Tibial nerve (tissue), 4 donors: ENCODE measurements around the gene PRKCZ.

Source experiments
- EP300 ChIP-seq, 2 donors: sonication (generic); formaldehyde crosslinking; IDR thresholded peaks; one replicate each; pipeline ENCODE4 v1.6.1; 2017; ENCODE audit warnings: antibody characterized with exemption in 2 of 2, mild to moderate bottlenecking in 1 of 2
- POLR2A ChIP-seq, 2 donors: fragments of 450-650 bp; IDR thresholded peaks; one replicate each; pipeline ENCODE4 v1.6.1; 2017; ENCODE audit warnings: antibody characterized with exemption in 2 of 2, mild to moderate bottlenecking in 2 of 2, moderate library complexity in 2 of 2
- TF ChIP-seq, protein P1 (sequence below), 5 experiments: fragments of 200-600 bp in 3 of 5; fragments of 450-650 bp in 2 of 5; sonication (generic) in 3 of 5; IDR thresholded peaks; one replicate each; pipeline ENCODE4 v1.5.1; 2016 to 2019; ENCODE audit warnings: antibody characterized with exemption in 5 of 5, mild to moderate bottlenecking in 3 of 5, moderate library complexity in 2 of 5

- TF ChIP-seq, protein P1, sequence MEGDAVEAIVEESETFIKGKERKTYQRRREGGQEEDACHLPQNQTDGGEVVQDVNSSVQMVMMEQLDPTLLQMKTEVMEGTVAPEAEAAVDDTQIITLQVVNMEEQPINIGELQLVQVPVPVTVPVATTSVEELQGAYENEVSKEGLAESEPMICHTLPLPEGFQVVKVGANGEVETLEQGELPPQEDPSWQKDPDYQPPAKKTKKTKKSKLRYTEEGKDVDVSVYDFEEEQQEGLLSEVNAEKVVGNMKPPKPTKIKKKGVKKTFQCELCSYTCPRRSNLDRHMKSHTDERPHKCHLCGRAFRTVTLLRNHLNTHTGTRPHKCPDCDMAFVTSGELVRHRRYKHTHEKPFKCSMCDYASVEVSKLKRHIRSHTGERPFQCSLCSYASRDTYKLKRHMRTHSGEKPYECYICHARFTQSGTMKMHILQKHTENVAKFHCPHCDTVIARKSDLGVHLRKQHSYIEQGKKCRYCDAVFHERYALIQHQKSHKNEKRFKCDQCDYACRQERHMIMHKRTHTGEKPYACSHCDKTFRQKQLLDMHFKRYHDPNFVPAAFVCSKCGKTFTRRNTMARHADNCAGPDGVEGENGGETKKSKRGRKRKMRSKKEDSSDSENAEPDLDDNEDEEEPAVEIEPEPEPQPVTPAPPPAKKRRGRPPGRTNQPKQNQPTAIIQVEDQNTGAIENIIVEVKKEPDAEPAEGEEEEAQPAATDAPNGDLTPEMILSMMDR (IDR thresholded peaks at IDR 0.05), result no peak
- no peak for TF ChIP-seq POLR2A (IDR thresholded peaks at IDR 0.05)
- TF ChIP-seq EP300 (IDR thresholded peaks at IDR 0.05), result no peak
Measured at GRCh38 chr1:2163205-2163604, 113.0 kb downstream of the PRKCZ start.
